Measurements from ENCODE around the gene ZNF385C.

- TF ChIP-seq CTCF (IDR thresholded peaks at IDR 0.05; ENCODE audit: low read length): no peak
- no peak for TF ChIP-seq EZH2 (optimal IDR thresholded peaks at IDR 0.05; ENCODE audit: low read depth, low read length)
- no peak for TF ChIP-seq EZH2phosphoT487 (IDR thresholded peaks at IDR 0.05; ENCODE audit: low read length)
Measured at GRCh38 chr17:42130310-42130936, 32.1 kb upstream of the ZNF385C start.

Measured in MM.1S (cell line).